NCI-H128 (cell line): ENCODE measurements around the gene IL34.

Experiments used
- DNase-seq: peaks from one replicate; lab custom pipeline; 2025; ENCODE audit not compliant: unreplicated experiment; lab: John Stamatoyannopoulos, UW

Gene IL34

DNA sequence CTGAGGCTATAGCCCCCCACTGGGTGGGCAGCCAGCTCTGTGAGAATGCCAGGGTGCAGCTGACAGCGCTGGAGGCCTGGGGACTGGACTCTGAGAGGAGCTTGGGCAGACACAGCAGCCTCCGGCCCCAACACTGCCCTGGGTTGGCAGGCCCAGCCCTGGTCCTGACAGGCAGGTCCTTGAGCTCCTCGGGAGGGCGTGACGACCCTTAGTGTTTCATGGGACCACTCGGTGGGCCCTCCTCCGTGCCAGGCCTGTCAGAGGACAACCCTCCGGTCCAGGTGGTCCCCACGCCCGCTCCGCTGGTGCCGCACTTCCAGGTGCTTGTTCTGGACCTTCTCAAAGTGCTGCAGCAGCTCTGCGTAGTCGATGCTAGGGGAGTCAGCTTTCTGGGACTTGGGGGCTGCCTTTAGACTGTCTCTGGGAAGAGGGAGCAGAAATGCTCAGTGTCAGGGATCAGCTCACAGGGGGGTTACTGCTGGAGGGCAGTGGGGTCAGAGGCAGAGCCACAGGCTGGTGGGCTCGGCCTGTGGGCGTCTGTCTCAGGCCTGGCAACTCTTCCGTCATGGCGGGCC, 41.4 kb downstream of the IL34 start:
- no peak for DNase-seq

- DNase-seq, result no peak
Observed at GRCh38 chr16:70688246-70688742, 41.9 kb downstream of the IL34 start.

DNA sequence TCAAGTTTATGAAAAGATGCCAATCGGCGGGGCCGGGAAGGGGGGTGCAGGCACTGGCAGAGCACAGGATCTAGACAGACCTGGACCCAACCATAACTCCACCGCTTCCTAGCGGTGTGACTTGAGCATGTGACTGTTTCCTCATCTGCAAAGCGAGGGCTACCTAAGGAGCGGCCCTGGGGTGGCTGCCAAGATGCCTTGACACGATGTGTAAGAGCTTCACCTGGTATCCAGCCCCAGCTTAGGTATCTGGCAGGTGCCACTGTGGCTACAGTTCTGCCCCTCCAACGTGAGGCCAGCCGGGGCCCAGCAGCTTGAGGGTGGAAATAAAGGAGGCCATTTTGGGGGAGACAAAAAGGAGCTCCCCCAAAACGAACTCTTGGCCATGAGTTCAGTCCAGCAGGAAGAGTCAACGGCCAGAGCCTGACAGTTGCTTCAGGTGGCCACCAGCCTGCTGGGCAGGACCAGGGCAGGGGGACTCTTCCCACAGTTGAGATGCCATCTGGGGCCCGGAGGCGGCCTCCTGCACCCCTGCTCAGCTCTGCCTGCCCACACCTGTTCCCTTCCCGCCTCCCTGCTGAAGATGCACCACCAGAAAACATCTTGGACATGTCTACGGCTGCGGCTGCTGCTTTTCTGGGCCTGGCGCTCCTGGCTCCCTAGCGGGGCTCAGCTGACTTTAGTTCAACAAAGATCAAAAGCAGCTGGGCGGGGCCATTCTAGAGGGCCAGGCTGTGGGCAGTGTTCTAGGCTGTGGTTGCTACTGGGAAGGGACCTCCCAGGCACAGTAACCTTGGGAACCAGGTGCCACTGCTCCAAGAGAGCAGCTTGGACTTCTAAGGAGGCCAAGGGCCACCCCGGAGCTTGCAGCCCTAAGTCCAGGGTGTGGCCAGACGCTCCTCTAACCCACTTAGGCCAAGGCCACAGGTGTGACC, 42.9 kb downstream of the IL34 start:
- no peak for DNase-seq

DNA sequence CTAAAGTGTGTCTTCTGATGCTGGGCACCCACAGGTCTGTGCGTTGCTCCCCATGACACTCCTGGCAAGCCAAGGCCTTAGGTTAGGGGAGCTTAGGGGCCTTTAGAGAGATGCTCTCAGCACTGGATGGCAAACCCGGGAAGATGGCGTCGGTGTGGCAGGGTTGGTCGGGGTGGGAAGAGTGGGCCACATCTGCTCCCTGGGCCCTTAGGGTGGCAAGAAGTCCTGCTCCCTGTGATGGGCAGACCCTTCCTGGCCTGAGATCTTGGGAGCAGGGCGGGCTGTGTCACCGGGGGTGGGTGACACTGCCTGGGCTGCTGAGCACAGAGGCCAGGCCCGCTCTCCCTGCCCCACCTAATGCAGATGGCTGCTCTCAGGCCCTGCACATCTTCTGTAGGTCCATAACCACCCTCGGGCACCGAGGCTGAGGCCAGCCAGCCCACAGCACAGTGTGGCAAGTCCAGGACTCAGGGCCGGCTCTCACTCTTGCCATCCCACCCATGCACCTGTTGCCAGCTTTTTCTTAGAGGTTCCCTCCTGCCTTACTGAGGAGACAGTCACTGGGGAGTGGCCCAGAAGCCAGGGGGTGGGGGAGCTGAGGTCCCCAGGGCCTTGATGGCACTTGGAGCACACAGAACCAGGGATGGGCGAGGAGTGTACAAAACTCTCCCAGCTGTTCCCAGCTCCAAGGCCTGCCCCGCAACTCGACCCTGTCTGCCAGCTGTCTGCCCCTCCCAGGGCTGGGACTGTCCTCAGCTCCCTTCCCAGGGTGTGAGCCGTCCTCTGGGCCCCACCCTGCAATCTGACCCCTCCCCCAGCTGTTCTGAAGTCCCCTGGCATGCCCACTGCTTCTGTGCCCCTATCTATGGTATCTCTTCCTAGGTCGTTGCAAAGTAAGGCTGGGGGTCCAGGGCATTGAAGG, 43.9 kb downstream of the IL34 start:
- no peak for DNase-seq

DNA sequence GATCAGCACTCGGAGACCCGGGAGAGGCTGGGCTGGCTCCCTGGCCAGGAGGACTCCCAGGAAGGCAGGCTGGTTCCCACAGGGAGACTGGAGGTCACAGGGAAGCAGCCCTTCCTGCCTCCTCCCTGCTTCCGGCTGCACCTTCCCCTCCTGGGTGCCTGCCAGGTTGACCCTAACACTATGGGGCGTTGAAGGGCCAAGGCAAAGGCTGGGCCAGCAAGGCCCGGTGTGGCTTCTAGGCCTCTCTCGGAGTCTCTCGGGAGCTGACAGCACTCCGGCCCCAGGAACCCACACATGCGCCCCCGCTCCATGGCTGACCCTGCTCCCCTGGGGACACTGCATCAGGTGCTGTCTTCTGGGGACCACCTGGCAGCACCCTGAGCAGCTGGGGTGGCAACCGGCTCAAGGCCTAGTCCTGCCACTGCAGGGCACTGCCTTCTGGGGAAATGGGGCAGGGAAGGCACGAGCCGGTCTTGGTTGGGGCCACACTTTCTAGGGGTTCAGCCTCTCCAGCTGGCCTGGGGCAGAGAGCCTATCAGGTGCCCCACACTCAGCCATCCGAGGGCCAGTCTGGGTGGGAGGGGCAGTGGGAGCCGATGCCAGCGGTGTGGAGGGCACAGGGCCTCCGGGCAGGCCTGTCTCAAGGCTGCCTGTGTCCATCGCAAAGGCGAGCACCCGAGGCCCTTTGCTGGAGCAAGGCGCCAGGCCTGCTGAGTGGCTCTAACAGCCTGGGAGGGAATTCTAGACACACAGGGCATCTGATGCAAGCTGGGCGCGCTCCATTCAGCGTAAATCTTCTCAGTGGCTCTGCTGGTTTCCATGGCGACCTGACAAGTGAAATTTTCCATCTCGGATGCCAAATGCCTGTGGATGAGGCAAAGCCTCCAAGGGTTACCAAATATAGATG, 45.1 kb downstream of the IL34 start:
- no peak for DNase-seq

GRCh38 chr16:70692130-70692872, 45.9 kb downstream of the IL34 start:
- no peak for DNase-seq

DNA sequence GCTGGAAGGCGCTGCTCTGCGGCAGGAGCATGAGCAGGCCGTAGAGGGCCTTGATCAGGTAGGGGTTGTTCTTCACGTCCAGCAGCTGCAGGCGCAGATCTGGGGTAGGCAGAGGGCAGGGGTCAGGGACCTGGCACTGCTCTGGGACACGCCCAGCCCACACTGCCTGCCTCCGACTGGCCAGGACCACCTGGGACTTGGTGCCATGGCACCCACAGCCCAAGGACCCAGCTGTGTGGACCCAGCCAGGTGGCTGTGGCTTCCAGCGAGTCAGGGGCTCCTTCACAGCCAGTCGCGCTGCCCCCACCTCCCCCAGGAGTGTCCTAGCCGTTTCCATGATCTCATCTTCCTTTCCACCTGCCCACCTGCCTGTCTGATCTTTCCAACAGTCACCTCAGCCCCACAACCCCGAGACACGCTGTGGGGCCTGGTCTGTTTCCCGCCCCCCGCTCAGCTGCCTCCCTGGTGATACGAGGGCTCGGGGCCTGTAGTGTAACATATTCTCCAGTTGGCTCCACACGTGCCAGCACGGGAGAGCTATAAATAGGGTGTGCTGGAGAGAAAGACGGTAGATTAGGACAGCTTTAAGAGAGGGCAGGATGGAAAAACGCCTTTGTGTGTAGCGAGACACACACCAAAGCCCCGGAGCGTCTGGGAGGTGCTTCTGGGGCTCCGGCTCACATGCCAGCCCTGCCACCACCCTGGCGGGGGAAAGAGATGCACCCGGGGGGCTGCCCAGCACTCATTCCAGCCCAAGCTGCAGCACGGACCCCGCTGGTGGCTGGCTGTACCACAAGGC, 46.7 kb downstream of the IL34 start:
- DNase-seq, result no peak

DNA sequence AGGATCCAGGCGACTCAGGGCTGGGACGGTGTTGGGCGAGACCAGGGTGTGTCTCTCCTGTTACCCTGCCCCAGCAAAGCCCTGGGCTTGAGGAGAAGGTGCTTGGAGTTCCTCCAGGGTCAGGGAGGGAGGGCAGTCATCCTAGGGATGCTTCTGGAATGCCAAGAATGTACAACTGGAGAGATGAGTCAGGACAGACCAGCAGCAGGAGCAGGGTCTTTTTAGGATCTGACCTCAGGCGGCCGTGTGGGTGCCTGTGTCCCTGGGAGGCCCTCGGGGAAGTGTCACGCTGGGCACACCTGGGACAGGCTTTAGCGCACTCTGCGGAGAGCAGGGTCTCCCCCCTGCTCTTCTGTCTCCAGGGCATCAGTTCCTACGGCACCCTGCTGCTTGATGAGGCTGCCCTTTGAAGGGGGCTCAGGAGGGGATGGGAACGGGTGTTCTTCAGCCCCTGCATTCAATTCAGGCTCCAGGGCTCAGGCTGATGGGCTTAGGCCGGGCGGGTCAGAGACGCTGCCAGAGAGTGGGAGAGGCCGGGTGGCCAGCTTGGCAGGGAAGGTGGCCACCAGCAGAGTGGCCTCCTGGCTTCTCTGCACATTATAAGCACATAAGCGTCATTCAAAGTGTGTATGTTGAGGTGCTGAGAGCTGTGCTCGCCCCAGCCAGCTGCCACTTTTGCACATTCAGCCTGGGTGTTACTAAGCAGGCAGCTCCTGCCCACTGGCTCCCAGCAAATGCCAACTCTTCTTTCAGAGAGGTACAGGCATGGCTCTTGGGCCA, 47.9 kb downstream of the IL34 start:
- no peak for DNase-seq

- no peak for DNase-seq
Observed at GRCh38 chr16:70694868-70695218, 48.5 kb downstream of the IL34 start.

DNA sequence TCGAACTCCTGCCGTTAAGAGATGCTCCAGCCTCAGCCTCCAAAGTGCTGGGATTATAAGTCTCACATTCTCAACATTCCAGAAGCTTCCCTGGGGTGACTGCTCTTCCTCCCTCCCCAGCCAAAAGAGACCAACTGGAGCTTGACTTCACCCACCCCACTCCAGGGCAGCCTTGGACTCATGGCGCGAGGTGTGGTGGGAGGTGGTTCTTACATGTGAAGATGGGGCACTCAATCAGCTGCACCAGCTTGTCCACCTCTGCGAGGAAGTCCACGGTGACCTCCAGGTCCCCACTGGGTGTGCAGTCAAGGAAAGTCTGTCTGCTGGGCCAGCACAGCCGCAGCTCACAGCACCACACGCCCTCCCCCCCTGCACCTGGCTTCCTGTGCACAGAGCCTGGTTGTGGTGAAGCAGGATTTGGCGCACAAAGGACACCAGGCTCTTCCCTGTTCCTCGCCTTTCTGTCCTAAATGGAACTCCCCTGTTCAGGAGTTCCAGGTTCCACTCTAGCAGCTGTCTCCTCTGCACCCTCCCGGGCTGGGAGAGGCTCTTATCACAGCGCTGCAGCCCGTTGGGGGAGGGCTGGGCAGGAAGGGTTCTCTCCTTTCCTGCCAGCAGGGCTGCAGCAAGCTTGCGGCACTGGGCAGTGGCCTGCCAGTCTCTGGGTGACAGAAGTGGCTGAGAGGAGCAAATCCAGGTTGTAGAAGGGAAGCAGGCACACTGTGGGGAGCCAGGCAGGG, 49.1 kb downstream of the IL34 start:
- no peak for DNase-seq

DNA sequence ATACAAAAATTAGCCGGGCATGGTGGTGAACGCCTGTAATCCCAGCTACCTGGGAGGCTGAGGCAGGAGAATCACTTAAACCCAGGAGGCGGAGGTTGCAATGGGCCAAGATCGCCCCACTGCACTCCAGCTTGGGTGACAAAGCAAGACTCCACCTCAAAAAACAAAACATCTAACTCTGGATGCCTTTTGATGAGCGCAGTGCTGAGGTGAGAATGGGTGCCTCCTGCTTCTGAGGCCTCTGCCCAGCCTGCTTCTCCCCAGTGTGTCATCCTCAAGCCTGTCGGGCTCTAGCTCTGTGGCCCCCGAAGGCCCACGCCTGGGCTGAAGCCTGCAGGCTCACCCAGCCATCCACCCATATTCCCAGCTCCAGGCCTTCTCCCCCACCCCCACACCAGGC, 50.0 kb downstream of the IL34 start:
- DNase-seq, result no peak

GRCh38 chr16:70696952-70697593, 50.7 kb downstream of the IL34 start:
- DNase-seq, result no peak

DNA sequence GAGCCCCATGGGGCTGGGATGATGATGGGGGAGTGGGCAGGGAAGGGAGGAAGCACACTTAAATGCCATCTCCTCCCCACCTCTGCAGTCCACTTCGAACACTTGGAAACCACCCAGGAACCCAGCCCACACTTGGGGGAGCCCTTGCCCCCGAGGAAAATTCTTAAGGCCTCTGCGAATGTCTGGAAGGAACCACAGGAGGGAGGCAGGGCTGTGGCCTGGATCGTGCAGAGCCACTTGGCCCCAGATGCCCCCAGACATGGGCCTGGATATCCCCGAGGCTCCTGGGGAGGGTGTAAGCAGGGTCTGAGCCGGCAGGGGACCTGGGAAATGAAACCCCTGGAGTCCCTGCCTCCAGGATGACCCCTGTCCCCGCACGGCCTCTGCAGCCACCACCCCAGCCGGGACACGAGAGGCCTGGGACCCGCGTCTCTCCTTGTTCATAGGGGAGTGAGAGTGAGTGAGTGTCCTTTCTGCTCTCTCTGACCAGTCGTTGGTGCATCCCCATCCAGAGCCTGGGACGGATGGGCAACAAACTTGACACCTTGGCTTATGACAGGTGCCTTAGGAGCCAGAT, 51.3 kb downstream of the IL34 start:
- DNase-seq, result no peak

- no peak for DNase-seq
Observed at GRCh38 chr16:70698901-70699300, 52.5 kb downstream of the IL34 start.

- no peak for DNase-seq
Observed at GRCh38 chr16:70699696-70700095, 53.3 kb downstream of the IL34 start.
